Panc1 (cell line): ENCODE results near the gene SH3D21. TPM values are rescaled to one million over a fixed set of nuclear protein-coding genes. Genes with fewer than 3 reads are reported as not detected.

Experiments
- ATAC-seq: fragments of 200-7000 bp; cut with Tn5 transposase; 2 replicates; pipeline ENCODE4 v1.9.1; 2020; ENCODE audit warnings: mild to moderate bottlenecking, moderate library complexity
- BruUV-seq: library from RNA; stranded (reverse); fragments of 400-500 nt; replicated peaks from 2 replicates; lab custom pipeline; 2021; lab: Mats Ljungman, UMichigan
- CTCF ChIA-PET: fragments of 300-600 bp; sonication (Branson Sonifier 250); formaldehyde crosslinking; loops from one replicate; lab custom pipeline; 2022; ENCODE audit warnings: antibody characterized with exemption; lab: Charles Lee
- POLR2A ChIA-PET: fragments of 300-600 bp; sonication (Branson Sonifier 250); formaldehyde crosslinking; loops from one replicate; lab custom pipeline; 2022; ENCODE audit warnings: antibody characterized with exemption; lab: Charles Lee
- DNase-seq: peaks from one replicate; pipeline ENCODE4 v3.0.0-alpha.2; 2010; ENCODE audit warnings: low read depth, low spot score
- H3K27ac ChIP-seq: 2 replicates; pipeline ENCODE4 v1.5.1; 2011; ENCODE audit warnings: mild to moderate bottlenecking, low read length, inconsistent platforms
- H3K27me3 ChIP-seq: fragments of 200-500 bp; sonication (Bioruptor generic); 2 replicates; pipeline ENCODE4 v1.6.0; 2014; ENCODE audit warnings: low read length, inconsistent platforms; ENCODE audit not compliant: control insufficient read depth, insufficient read depth
- H3K36me3 ChIP-seq: fragments of 200-500 bp; sonication (Bioruptor generic); 2 replicates; pipeline ENCODE4 v1.5.1; 2014; ENCODE audit warnings: inconsistent platforms, mild to moderate bottlenecking, low read length, moderate library complexity; ENCODE audit not compliant: control insufficient read depth, insufficient read depth
- H3K4me1 ChIP-seq: 2 replicates; pipeline ENCODE4 v1.5.1; 2011; ENCODE audit warnings: inconsistent platforms, mild to moderate bottlenecking, low read length, moderate library complexity; ENCODE audit not compliant: control insufficient read depth, insufficient read depth
- H3K4me3 ChIP-seq, 2 experiments: 2 replicates each; pipeline ENCODE4 v1.5.1; 2011 to 2012; ENCODE audit warnings: low read depth in 2 of 2, low read length in 2 of 2, mild to moderate bottlenecking in 2 of 2, inconsistent platforms in 1 of 2, moderate library complexity in 1 of 2
- H3K9me3 ChIP-seq: fragments of 200-500 bp; sonication (Bioruptor generic); 2 replicates; pipeline ENCODE4 v1.5.1; 2014; ENCODE audit warnings: low read depth, mild to moderate bottlenecking, inconsistent platforms, low read length, moderate library complexity; ENCODE audit not compliant: control insufficient read depth, insufficient read depth
- POLR2AphosphoS5 ChIP-seq: IDR thresholded peaks from 2 replicates; pipeline ENCODE4 v1.6.1; 2012; ENCODE audit warnings: mild to moderate bottlenecking, low read depth, low read length, moderate library complexity
- SIN3A ChIP-seq: IDR thresholded peaks from 2 replicates; pipeline ENCODE4 v1.6.1; 2012; ENCODE audit warnings: low read depth, mild to moderate bottlenecking, low read length, moderate library complexity, borderline replicate concordance; ENCODE audit not compliant: insufficient read depth
- TCF7L2 ChIP-seq: IDR thresholded peaks from 2 replicates; pipeline ENCODE4 v1.6.1; 2011; ENCODE audit warnings: mild to moderate bottlenecking, low read depth, low read length, inconsistent platforms
- in situ Hi-C: cut with HindIII; loops from 2 replicates; pipeline ENCODE4 v1.10.0; 2016; ENCODE audit warnings: low sequenced_read_pairs, low pct_unique_long_range_greater_than_20kb
- intact Hi-C: fragments of 100-400 bp; cut with micrococcal nuclease; formaldehyde crosslinking; loops from one replicate; pipeline ENCODE4 v1.10.0; 2022; ENCODE audit not compliant: unreplicated experiment
- total RNA-seq: library from RNA; stranded (reverse); gene quantifications from one replicate; pipeline ENCODE4 v1.2.1, GENCODE V29; 2021; ENCODE audit not compliant: unreplicated experiment
- TF ChIP-seq, protein P1 (sequence below), 2 experiments: IDR thresholded peaks; 2 replicates each; pipeline ENCODE4 v1.6.1; 2011 to 2012; ENCODE audit warnings: low read depth in 2 of 2, control low read depth in 1 of 2, low read length in 1 of 2, mild to moderate bottlenecking in 1 of 2, moderate library complexity in 1 of 2; ENCODE audit not compliant: insufficient read depth in 1 of 2
- TF ChIP-seq, protein P2 (sequence below): fragments of 450-650 bp; IDR thresholded peaks from 2 replicates; pipeline ENCODE4 v1.5.1; 2017; ENCODE audit warnings: mild to moderate bottlenecking

Gene SH3D21
- total RNA-seq, 1 experiment from 2014 or later, result 18.9 TPM

DNA sequence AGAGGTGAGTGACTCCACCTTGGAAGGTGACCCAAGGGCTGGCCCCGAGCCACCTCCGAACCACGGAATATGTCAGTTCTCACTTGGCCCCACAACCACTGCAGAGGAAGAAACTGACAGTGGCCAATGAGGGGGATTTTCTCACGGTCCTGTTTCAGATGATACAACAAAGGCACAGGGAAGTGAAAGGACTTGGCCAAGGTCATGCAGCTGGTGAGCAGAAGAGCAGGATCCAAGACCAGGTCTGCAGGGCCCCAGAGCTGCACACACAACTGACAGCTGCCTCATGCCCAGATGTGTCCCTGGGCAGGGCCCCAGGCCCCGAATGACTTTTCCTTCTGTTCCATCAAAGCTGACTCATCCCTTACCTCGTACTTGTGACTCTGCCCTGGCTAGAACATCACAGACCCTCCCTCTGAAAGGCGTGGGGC is 43.1 kb downstream of the SH3D21 start:
- Histone ChIP-seq H3K4me1 (peaks cover 22% of the 10 kb centered on the region), H3K27me3 (no peaks in the 10 kb centered on the region), H3K9me3 (no peaks in the 10 kb centered on the region), H3K27ac (no peak overlapping the region), H3K36me3 (peaks cover 9% of the 10 kb centered on the region), H3K4me3 (no peak overlapping the region)
- CTCF ChIA-PET, result no interaction called here
- intact Hi-C loops, result no loop called here
- no peak for TF ChIP-seq TCF7L2
- TF ChIP-seq POLR2AphosphoS5, result no peak
- TF ChIP-seq, protein P1, sequence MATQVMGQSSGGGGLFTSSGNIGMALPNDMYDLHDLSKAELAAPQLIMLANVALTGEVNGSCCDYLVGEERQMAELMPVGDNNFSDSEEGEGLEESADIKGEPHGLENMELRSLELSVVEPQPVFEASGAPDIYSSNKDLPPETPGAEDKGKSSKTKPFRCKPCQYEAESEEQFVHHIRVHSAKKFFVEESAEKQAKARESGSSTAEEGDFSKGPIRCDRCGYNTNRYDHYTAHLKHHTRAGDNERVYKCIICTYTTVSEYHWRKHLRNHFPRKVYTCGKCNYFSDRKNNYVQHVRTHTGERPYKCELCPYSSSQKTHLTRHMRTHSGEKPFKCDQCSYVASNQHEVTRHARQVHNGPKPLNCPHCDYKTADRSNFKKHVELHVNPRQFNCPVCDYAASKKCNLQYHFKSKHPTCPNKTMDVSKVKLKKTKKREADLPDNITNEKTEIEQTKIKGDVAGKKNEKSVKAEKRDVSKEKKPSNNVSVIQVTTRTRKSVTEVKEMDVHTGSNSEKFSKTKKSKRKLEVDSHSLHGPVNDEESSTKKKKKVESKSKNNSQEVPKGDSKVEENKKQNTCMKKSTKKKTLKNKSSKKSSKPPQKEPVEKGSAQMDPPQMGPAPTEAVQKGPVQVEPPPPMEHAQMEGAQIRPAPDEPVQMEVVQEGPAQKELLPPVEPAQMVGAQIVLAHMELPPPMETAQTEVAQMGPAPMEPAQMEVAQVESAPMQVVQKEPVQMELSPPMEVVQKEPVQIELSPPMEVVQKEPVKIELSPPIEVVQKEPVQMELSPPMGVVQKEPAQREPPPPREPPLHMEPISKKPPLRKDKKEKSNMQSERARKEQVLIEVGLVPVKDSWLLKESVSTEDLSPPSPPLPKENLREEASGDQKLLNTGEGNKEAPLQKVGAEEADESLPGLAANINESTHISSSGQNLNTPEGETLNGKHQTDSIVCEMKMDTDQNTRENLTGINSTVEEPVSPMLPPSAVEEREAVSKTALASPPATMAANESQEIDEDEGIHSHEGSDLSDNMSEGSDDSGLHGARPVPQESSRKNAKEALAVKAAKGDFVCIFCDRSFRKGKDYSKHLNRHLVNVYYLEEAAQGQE (IDR thresholded peaks at IDR 0.05; ENCODE audit: insufficient read depth in 1 of 2, low read depth in 2 of 2, low read length in 1 of 2), result no peak
- TF ChIP-seq SIN3A, result no peak
- TF ChIP-seq, protein P2, sequence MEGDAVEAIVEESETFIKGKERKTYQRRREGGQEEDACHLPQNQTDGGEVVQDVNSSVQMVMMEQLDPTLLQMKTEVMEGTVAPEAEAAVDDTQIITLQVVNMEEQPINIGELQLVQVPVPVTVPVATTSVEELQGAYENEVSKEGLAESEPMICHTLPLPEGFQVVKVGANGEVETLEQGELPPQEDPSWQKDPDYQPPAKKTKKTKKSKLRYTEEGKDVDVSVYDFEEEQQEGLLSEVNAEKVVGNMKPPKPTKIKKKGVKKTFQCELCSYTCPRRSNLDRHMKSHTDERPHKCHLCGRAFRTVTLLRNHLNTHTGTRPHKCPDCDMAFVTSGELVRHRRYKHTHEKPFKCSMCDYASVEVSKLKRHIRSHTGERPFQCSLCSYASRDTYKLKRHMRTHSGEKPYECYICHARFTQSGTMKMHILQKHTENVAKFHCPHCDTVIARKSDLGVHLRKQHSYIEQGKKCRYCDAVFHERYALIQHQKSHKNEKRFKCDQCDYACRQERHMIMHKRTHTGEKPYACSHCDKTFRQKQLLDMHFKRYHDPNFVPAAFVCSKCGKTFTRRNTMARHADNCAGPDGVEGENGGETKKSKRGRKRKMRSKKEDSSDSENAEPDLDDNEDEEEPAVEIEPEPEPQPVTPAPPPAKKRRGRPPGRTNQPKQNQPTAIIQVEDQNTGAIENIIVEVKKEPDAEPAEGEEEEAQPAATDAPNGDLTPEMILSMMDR, result no peak
- in situ Hi-C loops, result no loop called here
- DNase-seq, result no peak
- no TSS peak for BruUV-seq
- no peak for ATAC-seq
- POLR2A ChIA-PET, result no interaction called here

DNA sequence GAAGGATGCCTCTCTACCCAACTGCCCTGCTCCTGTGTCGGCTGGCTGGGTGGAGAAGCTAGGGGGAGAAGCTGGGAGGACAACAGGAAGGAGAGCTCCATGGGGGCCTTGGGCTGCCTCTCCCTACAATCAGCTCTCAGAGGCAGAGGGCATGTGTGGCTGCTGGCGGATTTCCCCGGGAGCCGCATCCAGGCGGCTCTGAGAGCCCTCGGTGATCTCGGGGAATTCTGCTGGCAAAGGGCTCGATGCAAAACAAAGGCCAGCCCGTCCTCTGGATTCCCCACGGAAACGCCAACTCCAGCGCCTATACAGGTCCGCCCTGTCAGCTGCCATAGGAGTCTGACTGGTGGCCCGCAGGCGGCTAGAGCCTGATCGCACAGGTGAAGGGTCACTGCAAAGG is 43.7 kb downstream of the SH3D21 start:
- no peak for DNase-seq

More for the DNA sequence above, 43.7 kb downstream of the SH3D21 start:
- Histone ChIP-seq H3K9me3 (no peaks in the 10 kb centered on the region), H3K36me3 (peaks cover 11% of the 10 kb centered on the region), H3K27ac (no peak overlapping the region), H3K4me1 (peaks cover 22% of the 10 kb centered on the region), H3K4me3 (no peak overlapping the region), H3K27me3 (no peaks in the 10 kb centered on the region)
- intact Hi-C loops (no loop called here), in situ Hi-C loops (no loop called here)
- no peak for ATAC-seq
- ChIA-PET CTCF (interaction anchor here (0.7 kb wide), 1 partner anchor 8 kb away, joined by 3 read pairs; no protein-coding TSS in a partner anchor), POLR2A (no interaction called here)
- TF ChIP-seq TCF7L2 (no peak), POLR2AphosphoS5 (no peak), SIN3A (no peak)
- TF ChIP-seq, protein P2, result no peak
- TF ChIP-seq, protein P1 (IDR thresholded peaks at IDR 0.05; ENCODE audit: insufficient read depth in 1 of 2, low read depth in 2 of 2, low read length in 1 of 2), result no peak
- no TSS peak for BruUV-seq
